Keratinocyte (primary cell): ENCODE measurements around the gene ABI1. TPM values are rescaled to one million over a fixed set of nuclear protein-coding genes. Genes with fewer than 3 reads are reported as not detected.

ENCODE experiments used
- DNase-seq: peaks from one replicate; pipeline ENCODE4 v3.0.0-alpha.2; 2011; ENCODE audit warnings: low read depth, missing footprints, low spot score
- FAIRE-seq: peaks from 2 replicates; lab custom pipeline; 2011; peaks lifted over from hg19 to GRCh38; lab: Jason Lieb, UNC
- H2AFZ ChIP-seq: 2 replicates; pipeline ENCODE4 v1.6.0; 2012; ENCODE audit warnings: low read length, control low read depth, inconsistent platforms; ENCODE audit not compliant: control insufficient read depth
- H3K27ac ChIP-seq: 2 replicates; pipeline ENCODE4 v1.5.1; 2011; ENCODE audit warnings: low read length; ENCODE audit not compliant: control insufficient read depth, insufficient read depth
- H3K27me3 ChIP-seq: 3 replicates; pipeline ENCODE4 v1.6.0; 2011; ENCODE audit warnings: low read length; ENCODE audit not compliant: control insufficient read depth, insufficient read depth; ENCODE audit errors: extremely low read depth
- H3K36me3 ChIP-seq, 2 experiments: 2 replicates in 1 of 2; 3 replicates in 1 of 2; pipeline ENCODE4 v1.5.1; 2011; ENCODE audit warnings: low read length in 2 of 2, mild to moderate bottlenecking in 1 of 2; ENCODE audit not compliant: control insufficient read depth in 2 of 2, insufficient read depth in 2 of 2; ENCODE audit errors: extremely low read depth in 1 of 2
- H3K4me1 ChIP-seq: 3 replicates; pipeline ENCODE4 v1.5.1; 2011; ENCODE audit warnings: low read length; ENCODE audit not compliant: control insufficient read depth, insufficient read depth; ENCODE audit errors: extremely low read depth
- H3K4me2 ChIP-seq: 3 replicates; pipeline ENCODE4 v1.6.0; 2011; ENCODE audit warnings: low read depth, low read length; ENCODE audit not compliant: control insufficient read depth, insufficient read depth; ENCODE audit errors: extremely low read depth
- H3K4me3 ChIP-seq, 3 experiments: fragments of 200-600 bp in 1 of 3; sonication (generic) in 1 of 3; 2 replicates in 2 of 3; 3 replicates in 1 of 3; pipeline ENCODE4 v1.5.1; 2011 to 2016; ENCODE audit warnings: low read length in 3 of 3, mild to moderate bottlenecking in 3 of 3, control low read depth in 2 of 3, inconsistent platforms in 1 of 3, low read depth in 1 of 3, mixed read lengths in 1 of 3, mixed run types in 1 of 3, moderate library complexity in 1 of 3; ENCODE audit not compliant: control insufficient read depth in 2 of 3, insufficient read depth in 2 of 3; ENCODE audit errors: extremely low read depth in 1 of 3
- H3K79me2 ChIP-seq: 2 replicates; pipeline ENCODE4 v1.6.0; 2012; ENCODE audit warnings: low read length; ENCODE audit not compliant: control insufficient read depth, insufficient read depth
- H3K9ac ChIP-seq: 3 replicates; pipeline ENCODE4 v1.6.0; 2011; ENCODE audit warnings: low read length; ENCODE audit not compliant: control insufficient read depth, insufficient read depth; ENCODE audit errors: extremely low read depth
- H3K9me1 ChIP-seq: 3 replicates; pipeline ENCODE4 v1.6.0; 2011; ENCODE audit warnings: low read length; ENCODE audit not compliant: control insufficient read depth, insufficient read depth; ENCODE audit errors: extremely low read depth
- H3K9me3 ChIP-seq: 2 replicates; pipeline ENCODE4 v1.5.1; 2012; ENCODE audit warnings: low read depth, low read length; ENCODE audit not compliant: control insufficient read depth
- H4K20me1 ChIP-seq: 3 replicates; pipeline ENCODE4 v1.6.0; 2011; ENCODE audit warnings: low read length; ENCODE audit not compliant: control insufficient read depth, insufficient read depth; ENCODE audit errors: extremely low read depth
- EZH2 ChIP-seq: IDR thresholded peaks from one replicate; pipeline ENCODE4 v1.6.1; 2012; ENCODE audit warnings: inconsistent platforms, mild to moderate bottlenecking, low read length, moderate library complexity
- dilution Hi-C: fragments of 300-500 bp; cut with MboI; formaldehyde crosslinking; loops from one replicate; pipeline ENCODE4 v1.7.0; 2020; ENCODE audit warnings: low sequenced_read_pairs; ENCODE audit not compliant: extremely low pct_ligation_motif_present
- polyA plus RNA-seq, 5 experiments: library from polyadenylated mRNA; depleted of rRNA in 3 of 5; stranded (reverse) in 3 of 5; stranded (forward) in 1 of 5; unstranded in 1 of 5; fragments of >200 nt; gene quantifications; 1 replicate in 1 of 5; 2 replicates in 3 of 5; 3 replicates in 1 of 5; pipeline versions ENCODE4 v1.2.1 to v1.2.3, GENCODE V29; 2011 to 2012; ENCODE audit warnings: missing spikeins in 2 of 5, low read depth in 1 of 5, low replicate concordance in 1 of 5
- TF ChIP-seq, protein P1 (sequence below), 3 experiments: IDR thresholded peaks in 1 of 3; conservative IDR thresholded peaks in 1 of 3; optimal IDR thresholded peaks in 1 of 3; 2 replicates in 2 of 3; 3 replicates in 1 of 3; pipeline versions ENCODE3 to v1.5.1; 2011; ENCODE audit warnings: low read length in 3 of 3, mild to moderate bottlenecking in 3 of 3, moderate library complexity in 2 of 3, control low read depth in 1 of 3, inconsistent platforms in 1 of 3; ENCODE audit not compliant: insufficient read depth in 2 of 3; ENCODE audit errors: extremely low read depth in 1 of 3

ABI1 gene
- polyA plus RNA-seq, 1 donor (not counting 4 experiments of a cell fraction or from before 2014, with no cell fraction given), result 78.9 TPM

- no peak for TF ChIP-seq EZH2
- H3K79me2 ChIP-seq, result peaks cover 78% of the 10 kb centered on the region
- peaks cover 5% of the 10 kb centered on the region for H4K20me1 ChIP-seq
- dilution Hi-C loops, result no loop called here
- no peak overlapping the region for H3K27ac ChIP-seq
- no peak overlapping the region for H2AFZ ChIP-seq
- no peak overlapping the region for H3K9ac ChIP-seq
- no peak overlapping the region for H3K4me2 ChIP-seq
- H3K4me1 ChIP-seq, result peaks cover 12% of the 10 kb centered on the region
- no peak overlapping the region for H3K4me3 ChIP-seq
- DNase-seq (no peak), FAIRE-seq (no peak)
- no peaks in the 10 kb centered on the region for H3K27me3 ChIP-seq
- no peaks in the 10 kb centered on the region for H3K36me3 ChIP-seq
- no peaks in the 10 kb centered on the region for H3K9me3 ChIP-seq
- H3K9me1 ChIP-seq, result peaks cover 2% of the 10 kb centered on the region
Observed at GRCh38 chr10:26804418-26805393, 56.1 kb downstream of the ABI1 start.

- Histone ChIP-seq H3K4me2 (no peak overlapping the region), H2AFZ (no peak overlapping the region), H3K9me3 (no peaks in the 10 kb centered on the region), H4K20me1 (peaks cover 5% of the 10 kb centered on the region), H3K4me1 (peaks cover 12% of the 10 kb centered on the region), H3K9ac (no peak overlapping the region), H3K4me3 (no peak overlapping the region), H3K9me1 (peaks cover 2% of the 10 kb centered on the region), H3K36me3 (no peaks in the 10 kb centered on the region), H3K79me2 (peaks cover 72% of the 10 kb centered on the region), H3K27ac (no peak overlapping the region), H3K27me3 (no peaks in the 10 kb centered on the region)
- no peak for FAIRE-seq
- DNase-seq, result no peak
- dilution Hi-C loops, result no loop called here
- TF ChIP-seq EZH2, result no peak
- TF ChIP-seq, protein P1, sequence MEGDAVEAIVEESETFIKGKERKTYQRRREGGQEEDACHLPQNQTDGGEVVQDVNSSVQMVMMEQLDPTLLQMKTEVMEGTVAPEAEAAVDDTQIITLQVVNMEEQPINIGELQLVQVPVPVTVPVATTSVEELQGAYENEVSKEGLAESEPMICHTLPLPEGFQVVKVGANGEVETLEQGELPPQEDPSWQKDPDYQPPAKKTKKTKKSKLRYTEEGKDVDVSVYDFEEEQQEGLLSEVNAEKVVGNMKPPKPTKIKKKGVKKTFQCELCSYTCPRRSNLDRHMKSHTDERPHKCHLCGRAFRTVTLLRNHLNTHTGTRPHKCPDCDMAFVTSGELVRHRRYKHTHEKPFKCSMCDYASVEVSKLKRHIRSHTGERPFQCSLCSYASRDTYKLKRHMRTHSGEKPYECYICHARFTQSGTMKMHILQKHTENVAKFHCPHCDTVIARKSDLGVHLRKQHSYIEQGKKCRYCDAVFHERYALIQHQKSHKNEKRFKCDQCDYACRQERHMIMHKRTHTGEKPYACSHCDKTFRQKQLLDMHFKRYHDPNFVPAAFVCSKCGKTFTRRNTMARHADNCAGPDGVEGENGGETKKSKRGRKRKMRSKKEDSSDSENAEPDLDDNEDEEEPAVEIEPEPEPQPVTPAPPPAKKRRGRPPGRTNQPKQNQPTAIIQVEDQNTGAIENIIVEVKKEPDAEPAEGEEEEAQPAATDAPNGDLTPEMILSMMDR (optimal IDR thresholded peaks at IDR 0.05 in 1 of 3, IDR thresholded peaks at IDR 0.05 in 1 of 3, conservative IDR thresholded peaks at IDR 0.05 in 1 of 3; ENCODE audit: extremely low read depth in 1 of 3, insufficient read depth in 2 of 3, low read length in 3 of 3), result no peak
Observed at GRCh38 chr10:26803849-26804248, 56.9 kb downstream of the ABI1 start.
